Parathyroid adenoma (tissue), 2 donors: ENCODE measurements around the gene NFATC3.

Source experiments
- H2AFZ ChIP-seq: fragments of 300-600 bp; sonication (generic); one replicate; pipeline ENCODE4 v1.7.0; 2017; ENCODE audit warnings: antibody characterized with exemption, mild to moderate bottlenecking
- H3K27ac ChIP-seq: fragments of 300-600 bp; sonication (generic); one replicate; pipeline ENCODE4 v1.7.0; 2017
- H3K27me3 ChIP-seq: fragments of 300-600 bp; sonication (generic); one replicate; pipeline ENCODE4 v1.7.0; 2017; ENCODE audit warnings: low read length; ENCODE audit not compliant: control insufficient read depth, insufficient read depth
- H3K36me3 ChIP-seq: fragments of 300-600 bp; sonication (generic); one replicate; pipeline ENCODE4 v1.7.0; 2017; ENCODE audit warnings: low read length; ENCODE audit not compliant: control insufficient read depth, insufficient read depth
- H3K4me1 ChIP-seq: fragments of 300-600 bp; sonication (generic); one replicate; pipeline ENCODE4 v1.7.0; 2017; ENCODE audit warnings: control low read depth
- H3K4me2 ChIP-seq: fragments of 300-600 bp; sonication (generic); one replicate; pipeline ENCODE4 v1.7.0; 2017; ENCODE audit warnings: low read length
- H3K4me3 ChIP-seq: fragments of 300-600 bp; sonication (generic); one replicate; pipeline ENCODE4 v1.7.0; 2017; ENCODE audit warnings: low read depth, low read length
- H3K79me2 ChIP-seq: fragments of 300-600 bp; sonication (generic); one replicate; pipeline ENCODE4 v1.7.0; 2017; ENCODE audit warnings: control low read depth
- H3K9ac ChIP-seq: fragments of 300-600 bp; sonication (generic); one replicate; pipeline ENCODE4 v1.7.0; 2017; ENCODE audit warnings: mild to moderate bottlenecking
- H3K9me3 ChIP-seq: fragments of 300-600 bp; sonication (generic); one replicate; pipeline ENCODE4 v1.7.0; 2017; ENCODE audit warnings: low read length; ENCODE audit not compliant: control insufficient read depth
- CTCF ChIP-seq: fragments of 300-600 bp; sonication (generic); IDR thresholded peaks from one replicate; pipeline ENCODE4 v1.7.0; 2017; ENCODE audit warnings: antibody characterized with exemption, mild to moderate bottlenecking
- donor health status: primary hyperparathyroidism.

The NFATC3 gene

GRCh38 chr16:68188170-68188569, 103.0 kb downstream of the NFATC3 start:
- H2AFZ ChIP-seq, result no peak overlapping the region
- no peaks in the 10 kb centered on the region for H3K4me1 ChIP-seq
- no peaks in the 10 kb centered on the region for H3K27me3 ChIP-seq
- peaks cover 18% of the 10 kb centered on the region for H3K79me2 ChIP-seq
- TF ChIP-seq CTCF, result no peak
- H3K4me2 ChIP-seq, result no peak overlapping the region
- no peak overlapping the region for H3K9ac ChIP-seq
- no peaks in the 10 kb centered on the region for H3K36me3 ChIP-seq
- H3K4me3 ChIP-seq, result no peak overlapping the region
- no peaks in the 10 kb centered on the region for H3K9me3 ChIP-seq
- no peak overlapping the region for H3K27ac ChIP-seq

GRCh38 chr16:68190081-68190480, 104.9 kb downstream of the NFATC3 start:
- TF ChIP-seq CTCF, result no peak
- H2AFZ ChIP-seq, result no peak overlapping the region
- no peak overlapping the region for H3K4me3 ChIP-seq
- H3K4me2 ChIP-seq, result no peak overlapping the region
- peaks cover 14% of the 10 kb centered on the region for H3K79me2 ChIP-seq
- H3K27ac ChIP-seq, result no peak overlapping the region
- H3K4me1 ChIP-seq, result no peaks in the 10 kb centered on the region
- H3K9me3 ChIP-seq, result no peaks in the 10 kb centered on the region
- H3K9ac ChIP-seq, result no peak overlapping the region
- no peaks in the 10 kb centered on the region for H3K36me3 ChIP-seq
- no peaks in the 10 kb centered on the region for H3K27me3 ChIP-seq

- no peak overlapping the region for H3K4me2 ChIP-seq
- H3K4me1 ChIP-seq, result no peaks in the 10 kb centered on the region
- H2AFZ ChIP-seq, result no peak overlapping the region
- no peak overlapping the region for H3K27ac ChIP-seq
- no peaks in the 10 kb centered on the region for H3K27me3 ChIP-seq
- H3K79me2 ChIP-seq, result peaks cover 17% of the 10 kb centered on the region
- no peak overlapping the region for H3K9ac ChIP-seq
- H3K36me3 ChIP-seq, result no peaks in the 10 kb centered on the region
- no peak overlapping the region for H3K4me3 ChIP-seq
- H3K9me3 ChIP-seq, result no peaks in the 10 kb centered on the region
- TF ChIP-seq CTCF, result no peak
Measured at GRCh38 chr16:68190736-68191510, 105.8 kb downstream of the NFATC3 start.

GRCh38 chr16:68194251-68194650, 109.1 kb downstream of the NFATC3 start:
- no peak overlapping the region for H3K27ac ChIP-seq
- H3K4me2 ChIP-seq, result no peak overlapping the region
- H3K9ac ChIP-seq, result no peak overlapping the region
- no peaks in the 10 kb centered on the region for H3K27me3 ChIP-seq
- H3K79me2 ChIP-seq, result peaks cover 17% of the 10 kb centered on the region
- no peak for TF ChIP-seq CTCF
- H3K36me3 ChIP-seq, result no peaks in the 10 kb centered on the region
- no peak overlapping the region for H2AFZ ChIP-seq
- no peaks in the 10 kb centered on the region for H3K4me1 ChIP-seq
- no peak overlapping the region for H3K4me3 ChIP-seq
- no peaks in the 10 kb centered on the region for H3K9me3 ChIP-seq

GRCh38 chr16:68197250-68197649, 112.1 kb downstream of the NFATC3 start:
- H2AFZ ChIP-seq, result no peak overlapping the region
- H3K9ac ChIP-seq, result no peak overlapping the region
- no peak overlapping the region for H3K4me3 ChIP-seq
- H3K9me3 ChIP-seq, result no peaks in the 10 kb centered on the region
- H3K4me1 ChIP-seq, result peaks cover 5% of the 10 kb centered on the region
- H3K79me2 ChIP-seq, result peaks cover 16% of the 10 kb centered on the region
- TF ChIP-seq CTCF, result no peak
- no peaks in the 10 kb centered on the region for H3K27me3 ChIP-seq
- H3K36me3 ChIP-seq, result no peaks in the 10 kb centered on the region
- no peak overlapping the region for H3K4me2 ChIP-seq
- H3K27ac ChIP-seq, result no peak overlapping the region
